ENCODE data around the gene ZNG1A.
"Not testable (repeated sequence)": the region's sequence is repeated elsewhere in the genome, so short reads cannot be mapped to it uniquely, and the experiment has no call there.

The ZNG1A gene

GRCh38 chr9:98775-99174, 80.1 kb downstream of the ZNG1A start:
- DNase-seq, result not testable (repeated sequence)

- not testable (repeated sequence) for DNase-seq
Observed at GRCh38 chr9:94992-95391, 83.9 kb downstream of the ZNG1A start.

GRCh38 chr9:94323-94722, 84.5 kb downstream of the ZNG1A start:
- not testable (repeated sequence) for DNase-seq

- DNase-seq, result not testable (repeated sequence)
Observed at GRCh38 chr9:93909-94308, 84.9 kb downstream of the ZNG1A start.

- DNase-seq, result not testable (repeated sequence)
Observed at GRCh38 chr9:90851-91250, 88.0 kb downstream of the ZNG1A start.

GRCh38 chr9:88396-89037, 90.3 kb downstream of the ZNG1A start:
- not testable (repeated sequence) for DNase-seq

GRCh38 chr9:87860-88259, 91.0 kb downstream of the ZNG1A start:
- not testable (repeated sequence) for DNase-seq

- not testable (repeated sequence) for DNase-seq
Observed at GRCh38 chr9:87105-87504, 91.8 kb downstream of the ZNG1A start.

- DNase-seq, result not testable (repeated sequence)
Observed at GRCh38 chr9:86697-87096, 92.2 kb downstream of the ZNG1A start.

GRCh38 chr9:82932-83689, 95.7 kb downstream of the ZNG1A start:
- DNase-seq, result not testable (repeated sequence)

GRCh38 chr9:78333-78732, 100.5 kb downstream of the ZNG1A start:
- DNase-seq, result not testable (repeated sequence)

GRCh38 chr9:76389-76788, 102.5 kb downstream of the ZNG1A start:
- not testable (repeated sequence) for DNase-seq

- DNase-seq, result not testable (repeated sequence)
Observed at GRCh38 chr9:73900-74525, 104.8 kb downstream of the ZNG1A start.

- DNase-seq, result not testable (repeated sequence)
Observed at GRCh38 chr9:73076-73899, 105.6 kb downstream of the ZNG1A start.
